Transverse colon (tissue), 4 donors: ENCODE measurements around the gene SLC39A9. TPM values are rescaled to one million over a fixed set of nuclear protein-coding genes. Genes with fewer than 3 reads are reported as not detected.

ENCODE experiments used
- DNase-seq: peaks from one replicate; pipeline ENCODE4 v3.0.0-alpha.2; 2019
- H3K27ac ChIP-seq, 4 donors: fragments of 200-600 bp; sonication (generic); 2 replicates each; pipeline ENCODE4 v1.5.1; 2016 to 2018; ENCODE audit warnings: inconsistent platforms in 4 of 4
- H3K27me3 ChIP-seq: fragments of 200-600 bp; sonication (generic); 2 replicates; pipeline ENCODE4 v1.5.1; 2017; ENCODE audit warnings: inconsistent platforms
- H3K36me3 ChIP-seq, 4 donors: fragments of 200-600 bp; sonication (generic); 2 replicates each; pipeline ENCODE4 v1.5.1; 2017 to 2019; ENCODE audit warnings: inconsistent platforms in 4 of 4
- H3K4me1 ChIP-seq, 4 donors: fragments of 200-600 bp; sonication (generic); 2 replicates each; pipeline ENCODE4 v1.5.1; 2017 to 2020; ENCODE audit warnings: inconsistent platforms in 4 of 4
- H3K4me3 ChIP-seq, 4 donors: fragments of 200-600 bp; sonication (generic); 1 replicate in 1 of 4; 2 replicates in 3 of 4; pipeline versions ENCODE4 v1.5.1 to v1.6.1; 2017 to 2019; ENCODE audit warnings: inconsistent platforms in 4 of 4
- H3K9me3 ChIP-seq, 2 donors: fragments of 200-600 bp; sonication (generic); 2 replicates each; pipeline ENCODE4 v1.5.1; 2017 to 2019; ENCODE audit warnings: inconsistent platforms in 2 of 2
- CTCF ChIP-seq, 5 experiments: fragments of 200-600 bp in 3 of 5; fragments of 450-650 bp in 2 of 5; sonication (generic) in 3 of 5; IDR thresholded peaks; 1 replicate in 2 of 5; 2 replicates in 3 of 5; pipeline ENCODE4 v1.5.1; 2016 to 2017; ENCODE audit warnings: antibody characterized with exemption in 5 of 5, inconsistent platforms in 3 of 5, mild to moderate bottlenecking in 2 of 5, moderate library complexity in 1 of 5
- EP300 ChIP-seq: sonication (generic); formaldehyde crosslinking; IDR thresholded peaks from one replicate; pipeline ENCODE4 v1.6.1; 2017; ENCODE audit warnings: antibody characterized with exemption, low read depth
- POLR2A ChIP-seq: fragments of 450-650 bp; IDR thresholded peaks from one replicate; pipeline ENCODE4 v1.6.1; 2016; ENCODE audit warnings: antibody characterized with exemption, mild to moderate bottlenecking, moderate library complexity
- POLR2AphosphoS5 ChIP-seq, 3 donors: sonication (generic); formaldehyde crosslinking; IDR thresholded peaks; one replicate each; pipeline ENCODE4 v1.6.1; 2016; ENCODE audit warnings: antibody characterized with exemption in 3 of 3
- WGBS, 2 donors: methylation state at CpG; one replicate each; pipeline ENCODE4 v1.1.5; 2018; ENCODE audit warnings: low coverage in 1 of 2; 5-methylcytosine and 5-hydroxymethylcytosine counted together
- in situ Hi-C, 4 donors: fragments of 200-750 bp; cut with MboI; loops; one replicate each; pipeline versions ENCODE4 v1.15.0 to v1.15.1; 2017; ENCODE audit warnings: low sequenced_read_pairs in 3 of 4, low pct_ligation_motif_present in 1 of 4, low pct_unique_long_range_greater_than_20kb in 1 of 4
- intact Hi-C: fragments of 100-400 bp; cut with DNase I; formaldehyde crosslinking; loops from one replicate; pipeline ENCODE4 v1.15.1; 2023; ENCODE audit warnings: low total_unique reads
- total RNA-seq, 4 donors: library from RNA; depleted of rRNA; stranded (reverse); fragments of >200 nt; gene quantifications; one replicate each; pipeline ENCODE4 v1.1.0, GENCODE V29; 2016

Gene SLC39A9
- total RNA-seq, 4 donors from 2014 or later: 24.5 to 103 (median 72.2) TPM

GRCh38 chr14:69358233-69358963 is 40.1 kb upstream of the SLC39A9 start:
- intact Hi-C loops: loop anchor here (5.0 kb wide), 1 partner anchor 126 kb away; no protein-coding TSS in a partner anchor

GRCh38 chr14:69358966-69359365 is 39.5 kb upstream of the SLC39A9 start:
- Histone ChIP-seq H3K36me3 (no peaks in the 10 kb centered on the region), H3K4me1 (peaks cover 0 to 11% (median 5%) of the 10 kb centered on the region in 4 donors), H3K27ac (no peak overlapping the region), H3K27me3 (peaks cover 1% of the 10 kb centered on the region), H3K4me3 (no peak overlapping the region), H3K9me3 (no peaks in the 10 kb centered on the region)
- intact Hi-C loops (loop anchor here (5.0 kb wide), 1 partner anchor 127 kb away; no protein-coding TSS in a partner anchor), in situ Hi-C loops (no loop called here)
- no peak for TF ChIP-seq POLR2A
- TF ChIP-seq CTCF (IDR thresholded peaks at IDR 0.05): no peak
- no peak for TF ChIP-seq EP300
- no peak for TF ChIP-seq POLR2AphosphoS5 (IDR thresholded peaks at IDR 0.05)
- DNase-seq: no peak
- 83 to 96% methylated on average over 1 to 3 of the region's 3 CpGs for WGBS, 2 donors

More at GRCh38 chr14:69358233-69358963, 40.1 kb upstream of the SLC39A9 start:
- in situ Hi-C loops: no loop called here
- no peaks in the 10 kb centered on the region for H3K27me3 ChIP-seq
- no peak overlapping the region for H3K27ac ChIP-seq
- H3K4me1 ChIP-seq: peaks cover 0 to 11% (median 5%) of the 10 kb centered on the region in 4 donors
- H3K4me3 ChIP-seq: no peak overlapping the region
- WGBS, 2 donors: 59% methylated on average over 12 of the region's 12 CpGs; no CpG with 5 or more reads in 1 of the 2 donors
- H3K9me3 ChIP-seq: no peaks in the 10 kb centered on the region
- no peaks in the 10 kb centered on the region for H3K36me3 ChIP-seq
- no peak for TF ChIP-seq POLR2AphosphoS5 (IDR thresholded peaks at IDR 0.05)
- no peak for TF ChIP-seq POLR2A
- no peak for TF ChIP-seq CTCF (IDR thresholded peaks at IDR 0.05)
- no peak for TF ChIP-seq EP300
- no peak for DNase-seq

GRCh38 chr14:69360438-69361108 is 37.9 kb upstream of the SLC39A9 start:
- peaks cover 0 to 6% (median under 1%) of the 10 kb centered on the region in 4 donors for H3K4me1 ChIP-seq
- no peak overlapping the region for H3K4me3 ChIP-seq
- in situ Hi-C loops (no loop called here), intact Hi-C loops (no loop called here)
- no peaks in the 10 kb centered on the region for H3K36me3 ChIP-seq
- H3K27ac ChIP-seq: no peak overlapping the region
- peaks cover 4% of the 10 kb centered on the region for H3K27me3 ChIP-seq
- H3K9me3 ChIP-seq: no peaks in the 10 kb centered on the region
- WGBS, 2 donors: 57 to 100% methylated on average over 1 to 7 of the region's 7 CpGs
- no peak for DNase-seq
- TF ChIP-seq CTCF (IDR thresholded peaks at IDR 0.05) (no peak), EP300 (no peak), POLR2A (no peak), POLR2AphosphoS5 (IDR thresholded peaks at IDR 0.05) (no peak)

- DNase-seq: no peak
- 72% methylated on average over 9 of the region's 9 CpGs; no CpG with 5 or more reads in 1 of the 2 donors for WGBS, 2 donors
Measured at GRCh38 chr14:69363055-69363454, 35.4 kb upstream of the SLC39A9 start.

More at GRCh38 chr14:69363055-69363454, 35.4 kb upstream of the SLC39A9 start:
- peaks cover 4% of the 10 kb centered on the region for H3K27me3 ChIP-seq
- in situ Hi-C loops: no loop called here
- H3K36me3 ChIP-seq: no peaks in the 10 kb centered on the region
- no peak for TF ChIP-seq EP300
- no peak for TF ChIP-seq POLR2A
- TF ChIP-seq CTCF (IDR thresholded peaks at IDR 0.05): no peak
- TF ChIP-seq POLR2AphosphoS5 (IDR thresholded peaks at IDR 0.05): no peak
- no peak overlapping the region for H3K4me3 ChIP-seq
- intact Hi-C loops: no loop called here
- no peaks in the 10 kb centered on the region for H3K4me1 ChIP-seq
- no peaks in the 10 kb centered on the region for H3K9me3 ChIP-seq
- no peak overlapping the region for H3K27ac ChIP-seq
